OCI-LY7 (cell line): ENCODE results near the gene RNPEPL1. TPM values are rescaled to one million over a fixed set of nuclear protein-coding genes. Genes with fewer than 3 reads are reported as not detected.

Experiments
- BruUV-seq: library from RNA; stranded (reverse); fragments of 400-500 nt; replicated peaks from 2 replicates; lab custom pipeline; 2021; lab: Mats Ljungman, UMichigan
- CTCF ChIA-PET: fragments of 300-600 bp; sonication (Branson Sonifier 250); formaldehyde crosslinking; loops from one replicate; lab custom pipeline; 2022; ENCODE audit warnings: antibody characterized with exemption; ENCODE audit not compliant: unreplicated experiment; lab: Charles Lee
- POLR2A ChIA-PET: fragments of 300-600 bp; sonication (Branson Sonifier 250); formaldehyde crosslinking; loops from one replicate; lab custom pipeline; 2022; ENCODE audit warnings: antibody characterized with exemption; lab: Charles Lee
- DNase-seq: peaks from one replicate; pipeline ENCODE4 v3.0.0-alpha.2; 2015; ENCODE audit warnings: low spot score
- H2AFZ ChIP-seq: fragments of 200-600 bp; sonication (generic), shearing (Covaris generic); 2 replicates; pipeline ENCODE4 v1.6.1; 2014; ENCODE audit warnings: mild to moderate bottlenecking, antibody characterized with exemption, low read length, moderate library complexity
- H3K27ac ChIP-seq: fragments of 200-600 bp; sonication (generic); 2 replicates; pipeline ENCODE4 v1.5.1; 2014; ENCODE audit warnings: mixed run types, low read depth, mild to moderate bottlenecking, moderate library complexity, low read length, inconsistent platforms; ENCODE audit not compliant: poor library complexity, severe bottlenecking
- H3K36me3 ChIP-seq: fragments of 200-600 bp; sonication (generic); 2 replicates; pipeline ENCODE4 v1.6.1; 2014; ENCODE audit warnings: mild to moderate bottlenecking, antibody characterized with exemption, low read length, moderate library complexity, mixed read lengths; ENCODE audit not compliant: insufficient read depth
- H3K4me1 ChIP-seq: fragments of 200-600 bp; sonication (generic); 2 replicates; pipeline ENCODE4 v1.5.1; 2014; ENCODE audit warnings: mild to moderate bottlenecking, low read length; ENCODE audit not compliant: insufficient read depth, poor library complexity, severe bottlenecking
- H3K4me2 ChIP-seq: fragments of 200-600 bp; sonication (generic); 2 replicates; pipeline ENCODE4 v1.6.1; 2014; ENCODE audit warnings: mild to moderate bottlenecking, low read length
- H3K4me3 ChIP-seq: fragments of 200-600 bp; sonication (generic); 2 replicates; pipeline ENCODE4 v1.5.1; 2014; ENCODE audit warnings: mild to moderate bottlenecking, low read depth, low read length; ENCODE audit not compliant: poor library complexity, severe bottlenecking
- H3K79me2 ChIP-seq: fragments of 200-600 bp; sonication (generic); 2 replicates; pipeline ENCODE4 v1.6.1; 2016; ENCODE audit warnings: low read depth, mild to moderate bottlenecking, low read length, moderate library complexity, mixed read lengths; ENCODE audit not compliant: insufficient read depth
- H3K9me2 ChIP-seq: fragments of 200-600 bp; sonication (generic); 2 replicates; pipeline ENCODE4 v1.6.1; 2016; ENCODE audit warnings: mild to moderate bottlenecking, low read length, mixed read lengths; ENCODE audit not compliant: insufficient read depth
- H3K9me3 ChIP-seq: fragments of 200-600 bp; sonication (generic); 2 replicates; pipeline ENCODE4 v1.6.1; 2014; ENCODE audit warnings: mild to moderate bottlenecking, mixed run types, low read length, mixed read lengths
- H4K20me1 ChIP-seq: fragments of 200-600 bp; sonication (generic); 2 replicates; pipeline ENCODE4 v1.6.1; 2014; ENCODE audit warnings: mild to moderate bottlenecking, antibody characterized with exemption, low read length, moderate library complexity, mixed read lengths; ENCODE audit not compliant: insufficient read depth
- EZH2phosphoT487 ChIP-seq: fragments of 200-600 bp; sonication (generic); IDR thresholded peaks from 2 replicates; pipeline ENCODE4 v1.6.1; 2018; ENCODE audit warnings: low read depth, borderline replicate concordance, mild to moderate bottlenecking, mixed run types, antibody characterized with exemption, low read length, moderate library complexity, mixed read lengths
- intact Hi-C: fragments of 100-400 bp; cut with micrococcal nuclease; formaldehyde crosslinking; loops from one replicate; pipeline ENCODE4 v1.10.0; 2022; ENCODE audit not compliant: unreplicated experiment
- total RNA-seq, 2 experiments: library from RNA; depleted of rRNA in 1 of 2; stranded (reverse); fragments of >200 nt in 1 of 2; shearing (Covaris generic) in 1 of 2; gene quantifications; 2 replicates each; pipeline ENCODE4 v1.2.3, GENCODE V29; 2014 to 2022
- TF ChIP-seq, protein P1 (sequence below): fragments of 200-600 bp; sonication (generic); conservative IDR thresholded peaks from 2 replicates; pipeline ENCODE4 v1.5.1; 2014; ENCODE audit warnings: mild to moderate bottlenecking, antibody characterized with exemption, low read length, moderate library complexity, mixed read lengths

Gene RNPEPL1
- total RNA-seq, 2 experiments from 2014 or later, result 41.9 to 51.8 TPM

DNA sequence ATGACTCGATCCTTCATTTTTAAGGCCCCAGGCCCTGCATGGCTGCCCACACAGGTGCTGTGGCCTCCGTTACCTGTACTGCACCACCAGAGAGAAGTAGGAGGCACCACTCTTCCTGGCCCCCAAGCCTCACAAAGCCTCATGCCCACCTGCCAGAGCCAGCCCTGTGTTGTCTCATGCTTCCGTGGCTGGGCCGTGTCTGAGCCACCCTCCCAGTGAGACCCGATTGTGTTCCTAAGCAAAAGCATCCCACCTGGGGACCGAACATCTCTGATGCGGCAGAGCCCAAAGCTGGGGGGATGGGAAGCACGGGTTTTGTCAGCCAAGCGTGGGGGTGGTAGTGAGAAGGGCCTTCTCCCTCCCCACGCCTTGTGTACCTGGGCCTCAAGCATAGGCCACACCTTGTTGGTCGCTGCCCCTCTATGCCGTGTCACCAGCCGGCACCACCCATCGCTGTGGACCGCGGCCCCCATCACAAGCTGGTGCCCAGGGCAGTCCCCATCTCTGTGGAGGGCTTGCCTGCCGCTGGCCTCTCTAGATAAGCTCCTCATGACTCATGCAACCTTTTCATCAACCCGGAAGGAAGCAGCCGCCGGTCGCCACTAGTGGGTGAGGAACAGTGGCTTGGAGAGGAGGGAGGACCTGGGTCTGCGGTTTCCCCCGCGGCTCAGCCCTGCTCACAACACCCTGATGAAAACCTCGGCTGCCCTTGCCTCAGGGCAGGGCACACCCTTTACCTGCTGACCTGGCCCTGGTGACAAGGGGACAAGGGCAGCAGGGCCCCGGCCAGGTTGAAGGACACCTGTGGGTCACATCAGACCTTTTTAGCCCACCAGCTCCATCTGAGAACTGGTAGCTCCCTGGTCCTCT lies 2.7 kb upstream of the RNPEPL1 start:
- BruUV-seq, result no TSS peak
- ChIA-PET CTCF (interaction anchor here (0.9 to 2.3 kb wide), 4 partner anchors 15 to 51 kb away, joined by 4 to 16 read pairs (median 10); partner anchors contain the start of gene CAPN10), POLR2A (interaction anchor here (1.5 to 2.9 kb wide), 3 partner anchors 15 to 57 kb away, joined by 3 to 59 read pairs (median 12); partner anchors contain the start of gene CAPN10)
- Histone ChIP-seq H3K9me2 (no peaks in the 10 kb centered on the region), H3K27ac (peak overlapping the region; percentile 84), H4K20me1 (no peaks in the 10 kb centered on the region), H3K4me1 (peaks cover 63% of the 10 kb centered on the region), H3K36me3 (peaks cover 20% of the 10 kb centered on the region), H3K4me2 (peak overlapping the region; percentile 100), H3K4me3 (peak overlapping the region; percentile 72), H3K9me3 (no peaks in the 10 kb centered on the region), H3K79me2 (peaks cover 21% of the 10 kb centered on the region; the same call in 1 of the 2 replicates), H2AFZ (peak overlapping the region; percentile 23; the same call in 1 of the 2 replicates)
- peak; percentile 80 for DNase-seq
- intact Hi-C loops, result loop anchor here (1.0 kb wide), 1 partner anchor 20 kb away; no protein-coding TSS in a partner anchor
- TF ChIP-seq EZH2phosphoT487, result no peak
- TF ChIP-seq, protein P1, sequence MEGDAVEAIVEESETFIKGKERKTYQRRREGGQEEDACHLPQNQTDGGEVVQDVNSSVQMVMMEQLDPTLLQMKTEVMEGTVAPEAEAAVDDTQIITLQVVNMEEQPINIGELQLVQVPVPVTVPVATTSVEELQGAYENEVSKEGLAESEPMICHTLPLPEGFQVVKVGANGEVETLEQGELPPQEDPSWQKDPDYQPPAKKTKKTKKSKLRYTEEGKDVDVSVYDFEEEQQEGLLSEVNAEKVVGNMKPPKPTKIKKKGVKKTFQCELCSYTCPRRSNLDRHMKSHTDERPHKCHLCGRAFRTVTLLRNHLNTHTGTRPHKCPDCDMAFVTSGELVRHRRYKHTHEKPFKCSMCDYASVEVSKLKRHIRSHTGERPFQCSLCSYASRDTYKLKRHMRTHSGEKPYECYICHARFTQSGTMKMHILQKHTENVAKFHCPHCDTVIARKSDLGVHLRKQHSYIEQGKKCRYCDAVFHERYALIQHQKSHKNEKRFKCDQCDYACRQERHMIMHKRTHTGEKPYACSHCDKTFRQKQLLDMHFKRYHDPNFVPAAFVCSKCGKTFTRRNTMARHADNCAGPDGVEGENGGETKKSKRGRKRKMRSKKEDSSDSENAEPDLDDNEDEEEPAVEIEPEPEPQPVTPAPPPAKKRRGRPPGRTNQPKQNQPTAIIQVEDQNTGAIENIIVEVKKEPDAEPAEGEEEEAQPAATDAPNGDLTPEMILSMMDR, result no peak

DNA sequence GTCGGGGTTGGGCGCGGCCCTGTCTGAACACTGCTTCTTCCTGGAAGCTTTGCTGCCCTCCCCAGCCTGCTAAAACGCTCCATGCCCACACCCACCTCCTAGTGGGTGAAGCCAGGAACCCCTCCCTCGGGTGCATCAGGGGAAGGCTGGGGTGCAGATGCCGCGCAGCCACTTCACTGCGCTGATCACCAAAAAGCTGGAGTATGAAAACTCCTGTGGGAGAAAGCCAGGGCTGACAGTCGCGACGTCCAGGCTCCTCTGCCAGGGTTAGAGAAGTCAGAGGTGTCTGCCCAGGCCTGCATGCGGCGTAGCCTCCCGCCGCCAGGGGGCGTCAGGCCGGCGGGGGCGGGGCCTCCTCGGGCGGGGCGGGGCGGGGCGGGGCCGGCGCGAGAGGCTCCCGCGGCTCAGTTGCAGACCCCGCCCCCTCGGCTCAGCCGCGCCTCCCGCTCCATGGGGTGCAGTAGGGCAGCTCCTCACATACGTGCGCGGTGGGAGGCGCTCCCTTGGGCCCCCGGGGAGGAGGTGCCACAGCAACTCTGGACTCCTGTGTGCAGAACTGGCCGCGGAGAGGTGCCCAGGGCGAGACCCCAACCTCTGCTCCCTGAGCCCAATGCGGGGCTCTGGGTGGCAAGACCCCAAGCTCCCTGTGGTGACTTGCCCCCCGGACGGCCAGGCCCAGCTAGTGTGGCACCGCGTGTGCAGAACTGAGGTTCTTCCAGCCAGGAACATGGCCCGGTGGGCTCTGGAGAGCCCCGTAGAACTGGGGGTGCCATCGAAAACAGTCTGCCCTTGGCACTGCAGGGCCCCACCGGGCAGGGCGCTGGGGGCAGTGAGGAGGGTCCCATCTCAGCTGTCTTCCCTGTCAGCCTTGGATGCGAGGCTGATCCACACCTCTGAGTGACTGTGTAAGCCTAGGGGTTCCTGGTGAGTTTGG lies 1.8 kb upstream of the RNPEPL1 start:
- peak; percentile 90 for DNase-seq
- TF ChIP-seq EZH2phosphoT487, result no peak
- TF ChIP-seq, protein P1, result peak; percentile 80
- ChIA-PET POLR2A (interaction anchor here (1.5 to 2.9 kb wide), 3 partner anchors 14 to 56 kb away, joined by 3 to 59 read pairs (median 12); partner anchors contain the start of gene CAPN10), CTCF (interaction anchor here (0.6 to 2.3 kb wide), 6 partner anchors 13 to 190 kb away, joined by 3 to 16 read pairs (median 6); partner anchors contain the start of gene CAPN10)
- peaks cover 20% of the 10 kb centered on the region for H3K36me3 ChIP-seq
- H3K4me1 ChIP-seq, result peaks cover 63% of the 10 kb centered on the region
- H3K9me3 ChIP-seq, result no peaks in the 10 kb centered on the region
- H4K20me1 ChIP-seq, result 0 out of 2 replicates have a peak, but pooled peaks cover 5% of the 10 kb centered on the region
- peak overlapping the region; percentile 72 for H3K4me3 ChIP-seq
- intact Hi-C loops, result loop anchor here (1.0 kb wide), 1 partner anchor 19 kb away; no protein-coding TSS in a partner anchor
- no TSS peak for BruUV-seq
- H3K27ac ChIP-seq, result peak overlapping the region; percentile 84
- peaks cover 19% of the 10 kb centered on the region; the same call in 1 of the 2 replicates for H3K79me2 ChIP-seq
- peak overlapping the region; percentile 23; the same call in 1 of the 2 replicates for H2AFZ ChIP-seq
- peak overlapping the region; percentile 100 for H3K4me2 ChIP-seq
- no peaks in the 10 kb centered on the region for H3K9me2 ChIP-seq
